DMS114 treated with DMSO at 0.1 percent for 48 hours (cell line): ENCODE data around the gene RNF182.

Experiments used
- DNase-seq: peaks from one replicate; lab custom pipeline; 2025; ENCODE audit not compliant: unreplicated experiment; lab: John Stamatoyannopoulos, UW

The RNF182 gene

DNA sequence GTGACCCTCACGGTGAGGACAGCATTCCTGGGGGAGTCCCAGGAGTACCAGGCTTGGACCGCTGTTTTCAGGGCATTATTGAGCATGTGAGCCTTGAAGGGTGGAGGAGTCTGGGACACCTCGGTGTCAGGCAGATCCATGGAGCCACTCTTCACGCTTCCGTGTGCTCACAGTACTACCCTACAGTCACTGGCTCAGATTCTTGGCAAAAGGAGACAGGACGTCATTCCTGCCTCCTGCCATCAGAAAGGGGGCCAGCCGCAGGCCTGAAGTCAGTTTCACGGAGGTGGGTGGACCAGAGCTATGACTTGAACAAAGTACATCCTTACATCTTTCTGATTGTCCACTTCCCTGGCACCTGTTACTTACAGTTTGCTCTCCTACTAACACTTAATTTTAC, 103.9 kb downstream of the RNF182 start:
- no peak for DNase-seq

DNA sequence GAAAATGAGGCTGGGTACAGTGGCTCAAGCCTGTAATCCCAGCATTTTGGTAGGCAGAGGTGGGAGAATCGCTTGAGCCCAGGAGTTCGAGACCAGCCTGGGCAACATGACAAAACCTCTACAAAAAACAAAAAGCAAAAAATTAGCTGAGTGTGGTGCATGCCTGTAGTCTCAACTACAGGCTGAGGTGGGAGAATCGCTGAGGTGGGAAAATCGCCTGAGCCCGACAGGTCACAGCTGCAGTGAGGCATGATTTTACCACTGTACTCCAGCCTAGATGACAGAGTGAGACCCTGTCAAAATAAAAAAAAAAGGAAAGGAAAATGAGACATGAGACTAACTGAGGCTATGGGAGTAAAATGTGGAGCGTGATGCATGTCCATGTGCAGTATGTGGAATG, 104.9 kb downstream of the RNF182 start:
- DNase-seq = no peak
